HepG2 (cell line): ENCODE data around the gene FGF19. TPM values are rescaled to one million over a fixed set of nuclear protein-coding genes. Genes with fewer than 3 reads are reported as not detected.

Experiments used
- ATRX ChIP-seq: sonication (generic); formaldehyde crosslinking; IDR thresholded peaks from 2 replicates; pipeline ENCODE4 v1.4.0; 2020; ENCODE audit warnings: missing genetic modification reagents, borderline replicate concordance
- EEA1 ChIP-seq: sonication (generic); formaldehyde crosslinking; IDR thresholded peaks from 2 replicates; pipeline ENCODE4 v1.5.1; 2020; ENCODE audit warnings: mild to moderate bottlenecking, missing genetic modification reagents, borderline replicate concordance
- GPN1 ChIP-seq: sonication (generic); formaldehyde crosslinking; IDR thresholded peaks from 2 replicates; pipeline ENCODE4 v1.5.1; 2020; ENCODE audit warnings: missing genetic modification reagents, borderline replicate concordance
- KAT7 ChIP-seq: IDR thresholded peaks from 2 replicates; pipeline ENCODE4 v1.6.1; 2018; ENCODE audit warnings: borderline replicate concordance, missing compliant biosample characterization
- MBNL3 ChIP-seq: fragments of 250-450 bp; sonication (Bioruptor Pico); conservative IDR thresholded peaks from 2 replicates; pipeline ENCODE4 v1.8.0; 2022; ENCODE audit warnings: mild to moderate bottlenecking, inconsistent platforms
- MED1 ChIP-seq: sonication (generic); formaldehyde crosslinking; IDR thresholded peaks from 2 replicates; pipeline ENCODE4 v1.4.0; 2020; ENCODE audit warnings: missing genetic modification reagents
- NFIC ChIP-seq: IDR thresholded peaks from 2 replicates; pipeline ENCODE4 v1.6.1; 2012; ENCODE audit warnings: mild to moderate bottlenecking, low read length, inconsistent platforms
- PPARG ChIP-seq: conservative IDR thresholded peaks from 2 replicates; pipeline ENCODE4 v1.6.1; 2016; ENCODE audit warnings: missing biosample characterization, missing genetic modification reagents
- RXRA ChIP-seq: sonication (generic); formaldehyde crosslinking; IDR thresholded peaks from 2 replicates; pipeline ENCODE4 v1.5.1; 2020; ENCODE audit warnings: missing genetic modification reagents
- SIN3B ChIP-seq: fragments of 150-350 bp; IDR thresholded peaks from 2 replicates; pipeline ENCODE4 v1.6.1; 2014; ENCODE audit warnings: low read length
- THYN1 ChIP-seq: sonication (generic); formaldehyde crosslinking; IDR thresholded peaks from 2 replicates; pipeline ENCODE4 v1.8.1; 2023; ENCODE audit warnings: low read depth, mild to moderate bottlenecking, moderate library complexity, missing genetic modification reagents, borderline replicate concordance
- ZMYM2 ChIP-seq: sonication (generic); formaldehyde crosslinking; IDR thresholded peaks from 2 replicates; pipeline ENCODE4 v1.8.0; 2022; ENCODE audit warnings: mild to moderate bottlenecking, missing genetic modification reagents
- ZNF460 ChIP-seq: sonication (generic); formaldehyde crosslinking; IDR thresholded peaks from 2 replicates; pipeline ENCODE4 v1.5.1; 2020; ENCODE audit warnings: missing genetic modification reagents, mild to moderate bottlenecking, borderline replicate concordance
- ZNF816 ChIP-seq: sonication (generic); formaldehyde crosslinking; IDR thresholded peaks from 2 replicates; pipeline ENCODE4 v1.8.0; 2022; ENCODE audit warnings: missing genetic modification reagents, mild to moderate bottlenecking, borderline replicate concordance
- polyA plus RNA-seq, 8 experiments: library from polyadenylated mRNA; depleted of rRNA in 3 of 8; stranded (reverse) in 7 of 8; unstranded in 1 of 8; fragments of >200 nt; fragmentation: Illumina TruSeq in 4 of 8; extraction: Trizol in 4 of 8; gene quantifications; 2 replicates each; pipeline versions ENCODE4 v1.2.1 to v1.2.3, GENCODE V29; 2011 to 2016; ENCODE audit warnings: low read depth in 4 of 8, missing spikeins in 1 of 8, mixed read lengths in 1 of 8; ENCODE audit not compliant: insufficient read depth in 1 of 8
- total RNA-seq, 5 experiments: library from RNA; depleted of rRNA; stranded (reverse); fragments of >200 nt; fragmentation: Illumina TruSeq; extraction: Trizol; gene quantifications; 2 replicates each; pipeline ENCODE4 v1.2.3, GENCODE V29; 2016; ENCODE audit warnings: low read depth in 1 of 5
- TF ChIP-seq, protein P1 (sequence below): sonication (generic); formaldehyde crosslinking; IDR thresholded peaks from 2 replicates; pipeline ENCODE4 v1.4.0; 2020; ENCODE audit warnings: missing genetic modification reagents
- TF ChIP-seq, protein P2 (sequence below): IDR thresholded peaks from 2 replicates; pipeline ENCODE4 v1.6.1; 2016; ENCODE audit warnings: mild to moderate bottlenecking
- TF ChIP-seq, protein P3 (sequence below): sonication (generic); formaldehyde crosslinking; IDR thresholded peaks from 2 replicates; pipeline ENCODE4 v1.4.0; 2020; ENCODE audit warnings: missing genetic modification reagents, low read depth, mild to moderate bottlenecking, borderline replicate concordance
- TF ChIP-seq, protein P4 (sequence below): sonication (generic); formaldehyde crosslinking; IDR thresholded peaks from 2 replicates; pipeline ENCODE4 v1.4.0; 2020; ENCODE audit warnings: missing genetic modification reagents
- TF ChIP-seq, protein P5 (sequence below): sonication (generic); formaldehyde crosslinking; IDR thresholded peaks from 2 replicates; pipeline ENCODE4 v1.4.0; 2020; ENCODE audit warnings: mild to moderate bottlenecking, missing genetic modification reagents
- TF ChIP-seq, protein P6 (sequence below): IDR thresholded peaks from 2 replicates; pipeline ENCODE4 v1.6.1; 2012; ENCODE audit warnings: low read depth, low read length, improper control_type of control experiment

Gene FGF19
- total and polyA plus RNA-seq, 2 of the 13 experiments (the other 11 are each of a cell fraction or from before 2014, with no cell fraction given), result 0.07 TPM; not detected in 1

DNA sequence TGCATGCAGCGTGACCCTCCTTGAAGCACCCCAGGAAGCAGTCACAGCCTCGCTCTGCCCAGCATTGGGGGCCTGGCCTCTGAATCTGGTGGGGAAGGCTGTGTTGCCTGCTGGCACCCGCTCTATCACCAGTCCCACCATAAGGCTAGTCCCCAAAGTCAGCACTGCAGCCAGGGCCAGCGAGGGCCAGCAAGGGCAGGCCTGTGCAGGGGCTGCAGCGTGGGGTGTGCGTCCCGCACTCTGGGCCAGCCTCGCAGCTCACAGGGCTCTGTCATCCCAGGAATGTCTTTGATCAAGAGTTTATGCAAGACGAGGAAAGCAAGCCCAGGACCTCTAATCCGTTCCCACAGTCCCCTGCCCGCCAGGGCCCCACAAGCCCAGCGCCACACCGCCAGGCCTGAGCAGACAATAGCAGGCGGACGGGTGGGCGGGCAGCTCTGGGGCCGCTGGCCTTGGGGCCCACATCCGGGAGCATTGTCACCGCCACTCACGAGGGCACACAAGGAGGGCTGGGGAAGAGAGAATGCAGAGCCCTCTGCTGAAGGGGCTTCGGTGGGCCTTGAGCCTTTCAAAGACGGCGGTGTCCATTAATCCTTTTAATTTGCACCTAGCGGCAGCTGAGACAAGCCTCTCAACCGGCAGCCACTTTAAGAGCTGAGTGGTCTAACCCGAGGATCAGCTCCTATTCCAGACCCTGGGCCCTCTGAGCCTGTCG, 45.8 kb downstream of the FGF19 start (continued):
- TF ChIP-seq, protein P1, sequence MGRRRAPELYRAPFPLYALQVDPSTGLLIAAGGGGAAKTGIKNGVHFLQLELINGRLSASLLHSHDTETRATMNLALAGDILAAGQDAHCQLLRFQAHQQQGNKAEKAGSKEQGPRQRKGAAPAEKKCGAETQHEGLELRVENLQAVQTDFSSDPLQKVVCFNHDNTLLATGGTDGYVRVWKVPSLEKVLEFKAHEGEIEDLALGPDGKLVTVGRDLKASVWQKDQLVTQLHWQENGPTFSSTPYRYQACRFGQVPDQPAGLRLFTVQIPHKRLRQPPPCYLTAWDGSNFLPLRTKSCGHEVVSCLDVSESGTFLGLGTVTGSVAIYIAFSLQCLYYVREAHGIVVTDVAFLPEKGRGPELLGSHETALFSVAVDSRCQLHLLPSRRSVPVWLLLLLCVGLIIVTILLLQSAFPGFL (CRISPR knock-in tag), result no peak
- TF ChIP-seq, protein P2, sequence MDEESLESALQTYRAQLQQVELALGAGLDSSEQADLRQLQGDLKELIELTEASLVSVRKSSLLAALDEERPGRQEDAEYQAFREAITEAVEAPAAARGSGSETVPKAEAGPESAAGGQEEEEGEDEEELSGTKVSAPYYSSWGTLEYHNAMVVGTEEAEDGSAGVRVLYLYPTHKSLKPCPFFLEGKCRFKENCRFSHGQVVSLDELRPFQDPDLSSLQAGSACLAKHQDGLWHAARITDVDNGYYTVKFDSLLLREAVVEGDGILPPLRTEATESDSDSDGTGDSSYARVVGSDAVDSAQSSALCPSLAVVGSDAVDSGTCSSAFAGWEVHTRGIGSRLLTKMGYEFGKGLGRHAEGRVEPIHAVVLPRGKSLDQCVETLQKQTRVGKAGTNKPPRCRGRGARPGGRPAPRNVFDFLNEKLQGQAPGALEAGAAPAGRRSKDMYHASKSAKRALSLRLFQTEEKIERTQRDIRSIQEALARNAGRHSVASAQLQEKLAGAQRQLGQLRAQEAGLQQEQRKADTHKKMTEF (CRISPR knock-in tag), result peak; percentile 94
- TF ChIP-seq MED1 (CRISPR knock-in tag) (peak; percentile 97), EEA1 (no peak), RXRA (CRISPR knock-in tag) (peak; percentile 95), ZMYM2 (no peak; the same call in 1 of the 2 replicates), ATRX (CRISPR knock-in tag) (no peak), NFIC (no peak), KAT7 (CRISPR knock-in tag) (0 out of 2 replicates have a peak, but pooled peaks have one; percentile 37), ZNF460 (no peak; the same call in 1 of the 2 replicates), THYN1 (CRISPR knock-in tag) (no peak), SIN3B (no peak), PPARG (CRISPR knock-in tag) (peak; percentile 45; the same call in 1 of the 2 replicates), MBNL3 (CRISPR knock-in tag) (no peak), GPN1 (CRISPR knock-in tag) (no peak), ZNF816 (CRISPR knock-in tag) (no peak)
- TF ChIP-seq, protein P3, sequence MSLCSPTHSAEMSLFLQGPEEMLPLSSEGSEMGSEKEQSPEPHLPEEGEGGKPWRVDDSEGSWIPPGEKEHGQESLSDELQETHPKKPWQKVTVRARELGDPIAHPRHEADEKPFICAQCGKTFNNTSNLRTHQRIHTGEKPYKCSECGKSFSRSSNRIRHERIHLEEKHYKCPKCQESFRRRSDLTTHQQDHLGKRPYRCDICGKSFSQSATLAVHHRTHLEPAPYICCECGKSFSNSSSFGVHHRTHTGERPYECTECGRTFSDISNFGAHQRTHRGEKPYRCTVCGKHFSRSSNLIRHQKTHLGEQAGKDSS (CRISPR knock-in tag), result peak; percentile 89; the same call in 1 of the 2 replicates
- TF ChIP-seq, protein P4, sequence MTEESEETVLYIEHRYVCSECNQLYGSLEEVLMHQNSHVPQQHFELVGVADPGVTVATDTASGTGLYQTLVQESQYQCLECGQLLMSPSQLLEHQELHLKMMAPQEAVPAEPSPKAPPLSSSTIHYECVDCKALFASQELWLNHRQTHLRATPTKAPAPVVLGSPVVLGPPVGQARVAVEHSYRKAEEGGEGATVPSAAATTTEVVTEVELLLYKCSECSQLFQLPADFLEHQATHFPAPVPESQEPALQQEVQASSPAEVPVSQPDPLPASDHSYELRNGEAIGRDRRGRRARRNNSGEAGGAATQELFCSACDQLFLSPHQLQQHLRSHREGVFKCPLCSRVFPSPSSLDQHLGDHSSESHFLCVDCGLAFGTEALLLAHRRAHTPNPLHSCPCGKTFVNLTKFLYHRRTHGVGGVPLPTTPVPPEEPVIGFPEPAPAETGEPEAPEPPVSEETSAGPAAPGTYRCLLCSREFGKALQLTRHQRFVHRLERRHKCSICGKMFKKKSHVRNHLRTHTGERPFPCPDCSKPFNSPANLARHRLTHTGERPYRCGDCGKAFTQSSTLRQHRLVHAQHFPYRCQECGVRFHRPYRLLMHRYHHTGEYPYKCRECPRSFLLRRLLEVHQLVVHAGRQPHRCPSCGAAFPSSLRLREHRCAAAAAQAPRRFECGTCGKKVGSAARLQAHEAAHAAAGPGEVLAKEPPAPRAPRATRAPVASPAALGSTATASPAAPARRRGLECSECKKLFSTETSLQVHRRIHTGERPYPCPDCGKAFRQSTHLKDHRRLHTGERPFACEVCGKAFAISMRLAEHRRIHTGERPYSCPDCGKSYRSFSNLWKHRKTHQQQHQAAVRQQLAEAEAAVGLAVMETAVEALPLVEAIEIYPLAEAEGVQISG (CRISPR knock-in tag), result peak; percentile 83
- TF ChIP-seq, protein P5, sequence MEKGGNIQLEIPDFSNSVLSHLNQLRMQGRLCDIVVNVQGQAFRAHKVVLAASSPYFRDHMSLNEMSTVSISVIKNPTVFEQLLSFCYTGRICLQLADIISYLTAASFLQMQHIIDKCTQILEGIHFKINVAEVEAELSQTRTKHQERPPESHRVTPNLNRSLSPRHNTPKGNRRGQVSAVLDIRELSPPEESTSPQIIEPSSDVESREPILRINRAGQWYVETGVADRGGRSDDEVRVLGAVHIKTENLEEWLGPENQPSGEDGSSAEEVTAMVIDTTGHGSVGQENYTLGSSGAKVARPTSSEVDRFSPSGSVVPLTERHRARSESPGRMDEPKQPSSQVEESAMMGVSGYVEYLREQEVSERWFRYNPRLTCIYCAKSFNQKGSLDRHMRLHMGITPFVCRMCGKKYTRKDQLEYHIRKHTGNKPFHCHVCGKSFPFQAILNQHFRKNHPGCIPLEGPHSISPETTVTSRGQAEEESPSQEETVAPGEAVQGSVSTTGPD (CRISPR knock-in tag), result peak; percentile 84; the same call in 1 of the 2 replicates
- TF ChIP-seq, protein P6, sequence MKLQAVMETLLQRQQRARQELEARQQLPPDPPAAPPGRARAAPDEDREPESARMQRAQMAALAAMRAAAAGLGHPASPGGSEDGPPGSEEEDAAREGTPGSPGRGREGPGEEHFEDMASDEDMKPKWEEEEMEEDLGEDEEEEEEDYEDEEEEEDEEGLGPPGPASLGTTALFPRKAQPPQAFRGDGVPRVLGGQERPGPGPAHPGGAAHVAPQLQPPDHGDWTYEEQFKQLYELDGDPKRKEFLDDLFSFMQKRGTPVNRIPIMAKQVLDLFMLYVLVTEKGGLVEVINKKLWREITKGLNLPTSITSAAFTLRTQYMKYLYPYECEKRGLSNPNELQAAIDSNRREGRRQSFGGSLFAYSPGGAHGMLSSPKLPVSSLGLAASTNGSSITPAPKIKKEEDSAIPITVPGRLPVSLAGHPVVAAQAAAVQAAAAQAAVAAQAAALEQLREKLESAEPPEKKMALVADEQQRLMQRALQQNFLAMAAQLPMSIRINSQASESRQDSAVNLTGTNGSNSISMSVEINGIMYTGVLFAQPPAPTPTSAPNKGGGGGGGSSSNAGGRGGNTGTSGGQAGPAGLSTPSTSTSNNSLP, result no peak; the same call in 1 of the 2 replicates
